Measurements from ENCODE around the gene PIAS1.
"Not testable (repeated sequence)": the region's sequence is repeated elsewhere in the genome, so short reads cannot be mapped to it uniquely, and the experiment has no call there.

The PIAS1 gene

GRCh38 chr15:68203486-68203885, 149.4 kb downstream of the PIAS1 start:
- DNase-seq (ENCODE audit: low read depth, low spot score) = no peak

- no peak for DNase-seq (ENCODE audit: low read depth, low spot score)
Observed at GRCh38 chr15:68203956-68204355, 149.8 kb downstream of the PIAS1 start.

DNA sequence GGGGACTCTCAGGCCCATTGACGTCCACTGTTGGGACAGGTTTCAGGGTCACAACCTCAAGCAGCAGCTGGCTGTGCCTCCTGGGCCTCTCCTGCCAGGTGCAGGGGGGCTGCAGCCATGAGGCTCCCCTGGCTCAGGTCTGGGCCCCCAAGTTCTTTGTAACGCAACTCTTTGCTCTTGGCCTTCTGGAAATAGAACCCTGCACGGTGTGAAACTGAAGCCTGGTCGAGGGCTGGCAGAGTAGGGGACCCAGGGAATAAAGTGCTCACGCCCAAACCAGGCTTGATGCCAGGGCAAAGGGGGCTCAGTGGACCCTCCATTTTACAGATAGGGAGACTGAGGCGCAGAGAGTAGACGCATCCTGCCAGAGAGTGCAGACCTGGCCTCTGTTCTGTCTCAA, 150.2 kb downstream of the PIAS1 start:
- no peak for DNase-seq (ENCODE audit: low read depth, low spot score)

DNA sequence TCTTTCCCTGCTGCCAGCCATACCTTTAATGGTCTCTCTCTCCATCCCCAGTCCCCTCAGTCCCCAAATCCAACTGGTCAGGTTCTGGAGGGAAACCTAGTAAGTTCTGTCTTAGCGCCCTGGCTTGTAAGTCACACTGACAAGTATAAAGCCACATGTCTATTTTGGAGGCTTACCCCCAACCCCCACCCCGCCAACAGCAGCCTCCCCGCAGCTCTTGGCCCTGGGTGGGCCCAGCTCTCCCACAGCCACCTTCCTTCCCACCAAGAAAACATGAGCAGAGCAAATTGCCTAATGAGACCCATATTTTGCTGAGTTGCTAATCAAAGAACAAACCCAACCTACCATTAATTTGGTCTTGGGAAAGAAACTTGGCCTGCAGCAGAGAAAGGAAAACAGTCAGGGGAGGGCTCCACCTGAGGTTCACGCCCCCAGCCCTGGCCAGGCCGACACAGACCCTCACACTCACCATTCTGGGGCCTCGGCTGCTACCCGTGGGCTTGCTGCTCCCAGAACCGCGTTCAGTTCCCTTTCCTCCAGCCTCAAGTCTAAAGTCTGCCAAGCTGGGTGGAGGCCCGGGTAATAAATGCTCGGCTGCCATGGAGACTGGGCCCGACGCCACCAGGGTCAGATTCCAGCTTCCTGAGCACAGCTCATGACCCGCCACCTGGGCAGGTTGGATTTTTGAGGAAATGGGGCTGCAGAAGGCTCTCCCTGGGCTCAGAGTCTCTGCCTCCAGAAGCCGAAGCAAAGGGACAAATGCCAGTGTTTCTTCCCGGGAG, 150.9 kb downstream of the PIAS1 start, which contains the start of gene CALML4:
CALML4 (minus strand) TSS at position 557 of the 782 bp plus-strand sequence; CDS start at position 472, 85 bp downstream.
- no peak for DNase-seq (ENCODE audit: low read depth, low spot score)

- no peak for DNase-seq (ENCODE audit: low read depth, low spot score)
Observed at GRCh38 chr15:68205558-68205944, 151.4 kb downstream of the PIAS1 start.

GRCh38 chr15:68205954-68206539, 151.9 kb downstream of the PIAS1 start:
- DNase-seq (ENCODE audit: low read depth, low spot score) = no peak

GRCh38 chr15:68206711-68207151, 152.6 kb downstream of the PIAS1 start:
- DNase-seq (ENCODE audit: low read depth, low spot score) = no peak

GRCh38 chr15:68207176-68207935, 153.2 kb downstream of the PIAS1 start:
- no peak for DNase-seq (ENCODE audit: low read depth, low spot score)

DNA sequence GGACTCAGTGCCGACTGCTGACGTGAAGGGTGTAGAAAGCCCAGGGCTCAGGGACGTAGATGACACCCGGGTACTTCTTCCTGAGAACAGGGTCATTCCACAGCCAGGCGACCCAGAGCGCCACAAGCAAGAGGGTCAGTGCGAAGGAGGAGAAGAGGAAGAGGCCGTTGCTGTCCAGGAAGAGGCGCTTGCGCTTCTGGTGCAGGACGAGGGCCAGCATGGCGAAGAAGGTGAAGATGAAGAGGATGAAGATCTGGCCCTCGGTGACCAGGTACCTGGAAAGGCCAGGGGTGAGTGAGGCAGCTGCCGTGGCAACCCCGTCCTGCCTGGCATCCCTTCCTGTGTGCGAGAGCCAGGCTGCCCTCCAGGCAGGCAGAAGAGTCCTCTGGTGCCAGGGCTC, 154.0 kb downstream of the PIAS1 start:
- no peak for DNase-seq (ENCODE audit: low read depth, low spot score)

- no peak for DNase-seq (ENCODE audit: low read depth, low spot score)
Observed at GRCh38 chr15:68208636-68209240, 154.6 kb downstream of the PIAS1 start.

- no peak for DNase-seq (ENCODE audit: low read depth, low spot score)
Observed at GRCh38 chr15:68209272-68209671, 155.2 kb downstream of the PIAS1 start.

GRCh38 chr15:68209735-68210408, 155.8 kb downstream of the PIAS1 start:
- DNase-seq (ENCODE audit: low read depth, low spot score) = no peak

DNA sequence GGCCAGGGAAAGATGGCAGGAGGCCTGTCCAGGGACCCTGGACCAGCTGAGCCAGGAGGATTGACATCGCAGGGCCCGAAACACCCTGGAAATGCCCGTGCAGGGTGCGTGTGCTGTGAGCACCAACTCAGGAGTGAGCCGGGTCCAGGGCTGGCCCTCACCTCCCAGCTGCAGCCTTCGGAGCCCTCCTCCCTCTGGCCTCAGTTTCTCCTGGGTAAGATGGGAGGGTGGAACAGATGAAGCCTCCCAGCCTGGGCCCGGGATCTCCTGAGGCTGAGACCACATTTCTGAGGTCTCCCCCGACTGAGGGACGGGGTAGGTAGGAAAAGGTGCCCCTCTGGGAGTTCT, 156.3 kb downstream of the PIAS1 start:
- no peak for DNase-seq (ENCODE audit: low read depth, low spot score)

GRCh38 chr15:68210821-68211655, 156.9 kb downstream of the PIAS1 start:
- DNase-seq (ENCODE audit: low read depth, low spot score) = no peak

DNA sequence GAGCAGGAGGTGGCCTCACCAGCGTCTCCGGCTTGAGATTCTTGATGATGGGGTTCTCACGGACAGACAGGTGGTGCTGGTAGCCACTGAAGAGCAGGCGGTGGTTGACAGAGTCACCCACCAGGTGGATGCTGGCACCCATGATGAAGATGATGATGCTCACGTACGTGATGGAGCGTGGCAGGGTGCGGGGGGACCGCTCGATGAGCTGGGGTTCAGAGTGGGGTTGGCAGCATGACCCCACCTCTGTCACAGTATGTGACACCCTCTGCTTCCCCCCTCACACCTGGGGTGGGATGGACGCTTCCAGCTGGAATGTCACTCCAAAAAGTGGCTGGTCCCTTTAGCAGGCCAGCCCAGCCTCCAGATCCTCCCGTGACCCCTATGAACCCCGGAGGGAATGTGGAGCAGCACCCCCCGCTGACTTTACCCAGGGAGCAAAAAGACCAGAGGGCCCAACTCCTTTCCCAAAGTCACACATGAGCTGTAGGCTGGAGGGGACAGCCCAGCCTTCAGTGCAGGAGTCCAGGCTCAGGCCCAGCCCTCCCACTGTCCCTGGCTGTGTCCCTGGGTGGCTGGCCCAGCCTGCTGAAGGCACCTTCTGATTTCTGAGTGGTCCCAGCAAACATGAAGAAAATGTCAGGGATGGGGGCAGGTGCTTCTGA, 157.7 kb downstream of the PIAS1 start:
- no peak for DNase-seq (ENCODE audit: low read depth, low spot score)

GRCh38 chr15:68213491-68213845, 159.4 kb downstream of the PIAS1 start:
- DNase-seq (ENCODE audit: low read depth, low spot score) = not testable (repeated sequence)

GRCh38 chr15:68213991-68214837, 160.1 kb downstream of the PIAS1 start:
- DNase-seq (ENCODE audit: low read depth, low spot score) = no peak

DNA sequence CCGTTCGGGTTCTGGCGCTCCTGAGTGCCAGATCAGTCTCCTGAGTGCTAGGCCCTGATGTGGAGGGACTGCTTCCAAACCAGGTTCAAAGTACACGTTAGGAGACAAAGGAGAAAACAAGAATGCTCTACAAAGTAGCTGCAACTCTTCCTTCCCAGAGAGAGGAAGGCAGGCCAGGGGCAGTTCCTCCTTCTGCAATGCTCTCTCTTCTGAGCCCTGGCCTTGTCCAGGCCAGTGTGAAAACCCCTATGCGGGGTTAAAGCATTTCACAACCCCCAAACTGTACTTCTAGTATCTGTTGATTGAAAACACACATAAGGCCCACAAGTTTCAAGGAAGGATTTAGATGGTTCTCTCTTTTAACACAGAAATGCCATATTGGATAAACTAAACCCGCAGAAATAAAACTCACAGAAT, 160.7 kb downstream of the PIAS1 start:
- no peak for DNase-seq (ENCODE audit: low read depth, low spot score)

DNA sequence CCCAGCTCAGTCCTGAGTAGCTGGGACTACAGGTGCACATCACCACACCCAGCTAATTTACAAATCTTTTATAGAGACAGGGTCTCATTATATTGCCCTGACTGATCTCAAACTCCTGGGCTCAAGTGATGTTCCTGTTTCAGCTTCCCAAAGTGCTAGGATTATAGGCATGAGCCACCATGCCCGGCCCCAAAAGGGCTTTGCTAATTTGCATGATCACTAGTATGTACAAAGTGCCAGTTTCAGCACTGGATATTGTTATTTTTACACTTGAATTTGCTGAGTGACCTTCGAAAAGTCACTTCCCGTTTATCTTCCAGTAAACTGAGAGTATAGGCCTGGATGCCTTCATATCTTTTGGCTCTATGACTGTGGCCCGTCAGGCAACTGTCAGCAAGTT, 163.2 kb downstream of the PIAS1 start:
- DNase-seq (ENCODE audit: low read depth, low spot score) = no peak
